Measurements from ENCODE around the gene SH3BGRL.

GRCh38 chrX:81259714-81260395 lies 58.0 kb downstream of the SH3BGRL start:
- TF ChIP-seq CTCF (conservative IDR thresholded peaks at IDR 0.05; ENCODE audit: low read depth, low read length) = no peak
- no peak for TF ChIP-seq EZH2 (IDR thresholded peaks at IDR 0.05; ENCODE audit: low read length, unreplicated experiment)
- no peak for TF ChIP-seq EZH2phosphoT487 (IDR thresholded peaks at IDR 0.05; ENCODE audit: borderline replicate concordance, low read length)
